Measurements from ENCODE around the gene ASB17.

- no peak for TF ChIP-seq POLR2AphosphoS5 (IDR thresholded peaks at IDR 0.05)
- no peak for TF ChIP-seq CTCF (IDR thresholded peaks at IDR 0.05)
- no peak for TF ChIP-seq POLR2A (IDR thresholded peaks at IDR 0.05)
- no peak for TF ChIP-seq EP300 (IDR thresholded peaks at IDR 0.05)
Observed at GRCh38 chr1:75954586-75954985, 22.4 kb upstream of the ASB17 start.
